LNCaP clone FGC (cell line): ENCODE measurements around the gene CRYGB.
"Not testable (repeated sequence)": the region's sequence is repeated elsewhere in the genome, so short reads cannot be mapped to it uniquely, and the experiment has no call there.

Experiments
- DNase-seq: peaks from one replicate; pipeline ENCODE4 v3.0.0-alpha.2; 2011; ENCODE audit warnings: low read depth
- H3K4me3 ChIP-seq: 2 replicates; pipeline ENCODE4 v1.5.1; 2011; ENCODE audit warnings: mild to moderate bottlenecking, low read depth, low read length, control low read depth
- CTCF ChIP-seq: IDR thresholded peaks from 2 replicates; pipeline ENCODE4 v1.5.1; 2012; ENCODE audit warnings: mild to moderate bottlenecking; ENCODE audit not compliant: control insufficient read depth, insufficient read depth; ENCODE audit errors: extremely low read depth

Gene CRYGB

GRCh38 chr2:208129744-208130711 lies 15.9 kb downstream of the CRYGB start, which contains the start of gene CRYGC:
Gene CRYGC, minus strand, starts transcription at chr2:208129828. Its CDS starts 36 bp downstream, at chr2:208129792.
- TF ChIP-seq CTCF = no peak
- DNase-seq = no peak
- H3K4me3 ChIP-seq = no peak within 1 kb of the TSS

- DNase-seq = no peak
- TF ChIP-seq CTCF = no peak
- H3K4me3 ChIP-seq = no peak overlapping the region
Measured at GRCh38 chr2:208128136-208128535, 17.8 kb downstream of the CRYGB start.

GRCh38 chr2:208127090-208127489 lies 18.9 kb downstream of the CRYGB start:
- TF ChIP-seq CTCF = no peak
- H3K4me3 ChIP-seq = no peak overlapping the region
- no peak for DNase-seq

- TF ChIP-seq CTCF = no peak
- H3K4me3 ChIP-seq = no peak overlapping the region
- DNase-seq = no peak
Measured at GRCh38 chr2:208125251-208125650, 20.7 kb downstream of the CRYGB start.

GRCh38 chr2:208124013-208124715 lies 21.8 kb downstream of the CRYGB start, which contains the start of gene CRYGD:
Gene CRYGD, minus strand, starts transcription at chr2:208124524. Its CDS starts 51 bp downstream, at chr2:208124473.
- not testable (repeated sequence) for H3K4me3 ChIP-seq, DNase-seq

GRCh38 chr2:208122248-208122647 lies 23.7 kb downstream of the CRYGB start:
- no peak for DNase-seq
- H3K4me3 ChIP-seq = no peak overlapping the region
- TF ChIP-seq CTCF = no peak

GRCh38 chr2:208118918-208119317 lies 27.0 kb downstream of the CRYGB start:
- no peak overlapping the region for H3K4me3 ChIP-seq
- TF ChIP-seq CTCF = no peak
- DNase-seq = no peak

- DNase-seq, H3K4me3 ChIP-seq: not testable (repeated sequence)
Measured at GRCh38 chr2:208117390-208117789, 28.6 kb downstream of the CRYGB start.
